Endothelial cell of umbilical vein (primary cell): ENCODE results near the gene CDK19. TPM values are rescaled to one million over a fixed set of nuclear protein-coding genes. Genes with fewer than 3 reads are reported as not detected.

Source experiments
- BruUV-seq: library from RNA; stranded (reverse); fragments of 400-500 nt; replicated peaks from 2 replicates; lab custom pipeline; 2021; lab: Mats Ljungman, UMichigan
- CTCF ChIA-PET: fragments of 300-600, 350-600 bp; sonication (Branson Sonifier 250); formaldehyde crosslinking; loops from one replicate; lab custom pipeline; 2021; ENCODE audit warnings: antibody characterized with exemption, inconsistent platforms; lab: Charles Lee
- POLR2A ChIA-PET: fragments of 300-600, 350-600 bp; sonication (Branson Sonifier 250); formaldehyde crosslinking; loops from one replicate; lab custom pipeline; 2021; ENCODE audit warnings: antibody characterized with exemption, inconsistent platforms; lab: Charles Lee
- DNase-seq: peaks from one replicate; pipeline ENCODE4 v3.0.0-alpha.2; 2011; ENCODE audit warnings: low read depth, low spot score
- FAIRE-seq: peaks from 2 replicates; lab custom pipeline; 2011; peaks lifted over from hg19 to GRCh38; lab: Jason Lieb, UNC
- H2AFZ ChIP-seq: 2 replicates; pipeline ENCODE4 v1.6.0; 2012; ENCODE audit warnings: low read depth, low read length, control low read depth, inconsistent platforms
- H3K27ac ChIP-seq: 2 replicates; pipeline ENCODE4 v1.5.1; 2011; ENCODE audit warnings: low read depth, mild to moderate bottlenecking, control low read depth, low read length, moderate library complexity; ENCODE audit not compliant: insufficient read depth
- H3K27me3 ChIP-seq, 2 experiments: 2 replicates each; pipeline versions ENCODE4 v1.6.0 to v1.6.1; 2011; ENCODE audit warnings: low read length in 2 of 2, mixed read lengths in 1 of 2; ENCODE audit not compliant: control insufficient read depth in 2 of 2, insufficient read depth in 2 of 2
- H3K36me3 ChIP-seq, 2 experiments: 2 replicates in 1 of 2; 3 replicates in 1 of 2; pipeline ENCODE4 v1.5.1; 2011; ENCODE audit warnings: low read length in 2 of 2, mild to moderate bottlenecking in 1 of 2, moderate library complexity in 1 of 2; ENCODE audit not compliant: control insufficient read depth in 2 of 2, insufficient read depth in 2 of 2; ENCODE audit errors: extremely low read depth in 1 of 2
- H3K4me1 ChIP-seq: 3 replicates; pipeline ENCODE4 v1.5.1; 2011; ENCODE audit warnings: mild to moderate bottlenecking, low read length; ENCODE audit not compliant: control insufficient read depth, insufficient read depth; ENCODE audit errors: extremely low read depth
- H3K4me2 ChIP-seq: 2 replicates; pipeline ENCODE4 v1.6.1; 2011; ENCODE audit warnings: low read length, control low read depth, mixed read lengths; ENCODE audit not compliant: insufficient read depth
- H3K4me3 ChIP-seq, 3 experiments: fragments of 200-600 bp in 1 of 3; sonication (generic), shearing (Covaris generic) in 1 of 3; replicated peaks in 1 of 3; 2 replicates each; pipeline ENCODE4 v1.5.1; 2011 to 2016; ENCODE audit warnings: control low read depth in 3 of 3, low read length in 3 of 3, mild to moderate bottlenecking in 2 of 3, inconsistent platforms in 1 of 3, low read depth in 1 of 3, moderate library complexity in 1 of 3; ENCODE audit not compliant: insufficient read depth in 1 of 3
- H3K79me2 ChIP-seq: 2 replicates; pipeline ENCODE4 v1.6.0; 2012; ENCODE audit warnings: low read length, inconsistent platforms; ENCODE audit not compliant: control insufficient read depth, insufficient read depth
- H3K9ac ChIP-seq: replicated peaks from 2 replicates; pipeline ENCODE3; 2011; ENCODE audit warnings: low read length, control low read depth; ENCODE audit not compliant: insufficient read depth; ENCODE audit errors: extremely low read depth
- H3K9me1 ChIP-seq: replicated peaks from 3 replicates; pipeline ENCODE4 v1.6.0; 2011; ENCODE audit warnings: mild to moderate bottlenecking, low read length; ENCODE audit not compliant: control insufficient read depth, insufficient read depth; ENCODE audit errors: extremely low read depth
- H3K9me3 ChIP-seq: replicated peaks from 2 replicates; pipeline ENCODE4 v1.5.1; 2012; ENCODE audit warnings: low read length, inconsistent platforms; ENCODE audit not compliant: control insufficient read depth, insufficient read depth
- H4K20me1 ChIP-seq: replicated peaks from 2 replicates; pipeline ENCODE3; 2011; ENCODE audit warnings: mild to moderate bottlenecking, low read length; ENCODE audit not compliant: control insufficient read depth, insufficient read depth; ENCODE audit errors: extremely low read depth
- EZH2 ChIP-seq: IDR thresholded peaks from 2 replicates; pipeline ENCODE4 v1.6.1; 2012; ENCODE audit warnings: borderline replicate concordance, low read depth, mild to moderate bottlenecking, moderate library complexity, low read length, inconsistent platforms; ENCODE audit not compliant: severe bottlenecking
- FOS ChIP-seq: IDR thresholded peaks from 2 replicates; pipeline ENCODE4 v1.6.1; 2011; ENCODE audit warnings: mild to moderate bottlenecking, low read length, moderate library complexity, borderline replicate concordance; ENCODE audit not compliant: insufficient read depth
- GATA2 ChIP-seq: IDR thresholded peaks from 2 replicates; pipeline ENCODE4 v1.7.0; 2011; ENCODE audit warnings: low read depth, mild to moderate bottlenecking, moderate library complexity, mixed read lengths, low read length; ENCODE audit not compliant: insufficient read length, insufficient read depth
- JUN ChIP-seq: IDR thresholded peaks from 2 replicates; pipeline ENCODE4 v1.6.1; 2011; ENCODE audit warnings: borderline replicate concordance, low read depth; ENCODE audit not compliant: insufficient read length, insufficient read depth
- MYC ChIP-seq: IDR thresholded peaks from one replicate; pipeline ENCODE4 v1.6.1; 2011; ENCODE audit warnings: mild to moderate bottlenecking, low read depth, low read length
- POLR2A ChIP-seq: IDR thresholded peaks from 2 replicates; pipeline ENCODE4 v1.6.1; 2012; ENCODE audit warnings: low read depth, mild to moderate bottlenecking, control low read depth, low read length
- POLR2AphosphoS5 ChIP-seq: IDR thresholded peaks from 2 replicates; pipeline ENCODE4 v1.6.1; 2012; ENCODE audit warnings: low read depth, mild to moderate bottlenecking, control low read depth, low read length, moderate library complexity; ENCODE audit not compliant: insufficient read depth
- dilution Hi-C: fragments of 300-500 bp; cut with MboI; formaldehyde crosslinking; loops from one replicate; pipeline ENCODE4 v1.15.0; 2019; ENCODE audit warnings: low sequenced_read_pairs; ENCODE audit not compliant: extremely low pct_ligation_motif_present
- intact Hi-C: fragments of 100-400 bp; cut with micrococcal nuclease; formaldehyde crosslinking; loops from one replicate; pipeline ENCODE4 v1.10.0; 2022
- polyA plus RNA-seq, 4 experiments: library from polyadenylated mRNA; depleted of rRNA in 3 of 4; stranded (reverse) in 3 of 4; unstranded in 1 of 4; fragments of >200 nt; gene quantifications; 2 replicates each; pipeline versions ENCODE4 v1.2.1 to v1.2.3, GENCODE V29; 2011 to 2012; ENCODE audit warnings: missing spikeins in 1 of 4
- total RNA-seq: library from RNA; stranded (reverse); gene quantifications from 2 replicates; pipeline ENCODE4 v1.2.3, GENCODE V29; 2021
- TF ChIP-seq, protein P1 (sequence below): IDR thresholded peaks from 2 replicates; pipeline ENCODE4 v1.6.1; 2011; ENCODE audit not compliant: insufficient read depth, insufficient read length
- TF ChIP-seq, protein P2 (sequence below), 2 donors: IDR thresholded peaks; 1 replicate in 1 of 2; 2 replicates in 1 of 2; pipeline ENCODE4 v1.5.1; 2011; ENCODE audit warnings: low read length in 2 of 2, mild to moderate bottlenecking in 2 of 2, moderate library complexity in 2 of 2, control low read depth in 1 of 2, inconsistent platforms in 1 of 2, low read depth in 1 of 2; ENCODE audit not compliant: insufficient read depth in 1 of 2; ENCODE audit errors: extremely low read depth in 1 of 2

The CDK19 gene
- total and polyA plus RNA-seq, 2 donors (not counting 3 experiments of a cell fraction or from before 2014, with no cell fraction given) = 4.6 to 12.1 TPM

DNA sequence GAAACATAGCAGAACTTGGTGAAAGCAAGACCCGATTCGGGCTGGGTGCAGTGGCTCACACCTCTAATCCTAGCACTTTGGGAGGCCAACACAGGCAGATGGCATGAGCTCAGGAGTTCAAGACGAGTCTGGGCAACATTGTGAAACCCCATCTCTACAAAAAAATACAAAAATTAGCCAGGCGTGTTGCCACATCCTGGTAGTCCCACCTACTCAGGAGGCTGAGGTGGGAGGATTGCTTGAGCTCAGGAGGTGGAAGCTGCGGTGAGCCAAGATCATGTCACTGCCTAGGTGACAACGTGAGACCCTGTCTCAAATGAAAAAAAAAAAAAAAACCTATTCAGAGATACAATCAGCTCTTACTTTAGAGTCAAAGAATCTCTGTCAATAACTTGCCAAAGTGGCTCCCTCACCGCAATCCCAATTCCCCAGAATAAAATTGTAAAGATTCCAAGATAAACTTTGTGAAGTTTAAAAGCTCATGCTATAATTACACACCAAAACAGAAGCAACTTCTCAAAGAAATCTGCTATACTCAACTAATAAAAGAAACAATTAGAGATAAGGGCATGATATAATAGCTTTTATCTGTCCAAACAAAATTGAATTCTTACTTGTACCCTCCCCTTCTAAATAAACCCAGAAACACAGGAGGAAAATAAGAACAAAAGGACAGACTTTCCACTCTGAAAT, 33.6 kb downstream of the CDK19 start:
- FAIRE-seq (no peak), DNase-seq (no peak)
- TF ChIP-seq POLR2AphosphoS5 (no peak), POLR2A (no peak), FOS (no peak), MYC (no peak)
- TF ChIP-seq, protein P1, sequence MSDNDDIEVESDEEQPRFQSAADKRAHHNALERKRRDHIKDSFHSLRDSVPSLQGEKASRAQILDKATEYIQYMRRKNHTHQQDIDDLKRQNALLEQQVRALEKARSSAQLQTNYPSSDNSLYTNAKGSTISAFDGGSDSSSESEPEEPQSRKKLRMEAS = no peak
- intact Hi-C loops = loop anchor here (5.0 kb wide), 1 partner anchor 719 kb away; no protein-coding TSS in a partner anchor
- no peaks in the 10 kb centered on the region for H4K20me1 ChIP-seq
- H3K27ac ChIP-seq = no peak overlapping the region
- no peaks in the 10 kb centered on the region for H3K36me3 ChIP-seq
- POLR2A ChIA-PET = interaction anchor here (0.6 kb wide), 1 partner anchor 29 kb away, joined by 3 read pairs; no protein-coding TSS in a partner anchor
- no peaks in the 10 kb centered on the region for H3K79me2 ChIP-seq
- H2AFZ ChIP-seq = no peak overlapping the region
- H3K4me1 ChIP-seq = no peaks in the 10 kb centered on the region
- CTCF ChIA-PET = interaction anchor here (0.9 kb wide), 1 partner anchor 14 kb away, joined by 4 read pairs; no protein-coding TSS in a partner anchor
- no peaks in the 10 kb centered on the region for H3K9me1 ChIP-seq
- H3K27me3 ChIP-seq = peaks cover 0 to 2% of the 10 kb centered on the region in 2 experiments
- H3K4me3 ChIP-seq = no peak overlapping the region
- dilution Hi-C loops = no loop called here
- no TSS peak for BruUV-seq
- no peak overlapping the region for H3K9ac ChIP-seq
- no peak overlapping the region for H3K4me2 ChIP-seq
- H3K9me3 ChIP-seq = no peaks in the 10 kb centered on the region

DNA sequence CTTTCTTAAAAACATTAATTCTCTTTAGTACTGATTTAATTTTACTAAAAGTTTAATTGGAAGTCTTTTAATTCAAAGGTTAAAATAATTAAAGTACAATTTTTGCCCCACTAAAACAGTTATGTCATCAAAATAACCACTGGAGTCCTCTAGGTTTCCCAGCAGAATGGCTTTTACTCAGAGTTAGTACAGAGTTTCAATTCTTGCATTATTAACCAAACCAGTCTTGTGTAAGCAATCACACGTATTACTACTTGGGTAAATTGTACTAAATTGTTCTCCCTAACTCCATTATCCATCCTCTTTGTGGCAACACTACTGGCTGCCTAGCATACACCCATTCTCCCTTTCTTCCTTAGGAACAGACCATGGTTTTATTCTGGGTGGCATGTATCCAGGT, 36.9 kb downstream of the CDK19 start:
- peaks cover 0 to 2% of the 10 kb centered on the region in 2 experiments for H3K27me3 ChIP-seq
- CTCF ChIA-PET = no interaction called here
- intact Hi-C loops (no loop called here), dilution Hi-C loops (no loop called here)
- H3K36me3 ChIP-seq = no peaks in the 10 kb centered on the region
- no peak overlapping the region for H3K9ac ChIP-seq
- H3K79me2 ChIP-seq = no peaks in the 10 kb centered on the region
- H3K27ac ChIP-seq = no peak overlapping the region
- DNase-seq (no peak), FAIRE-seq (no peak)
- TF ChIP-seq MYC (no peak), POLR2A (no peak), GATA2 (no peak), FOS (no peak), POLR2AphosphoS5 (no peak), JUN (no peak), EZH2 (no peak)
- TF ChIP-seq, protein P1 = no peak
- TF ChIP-seq, protein P2, sequence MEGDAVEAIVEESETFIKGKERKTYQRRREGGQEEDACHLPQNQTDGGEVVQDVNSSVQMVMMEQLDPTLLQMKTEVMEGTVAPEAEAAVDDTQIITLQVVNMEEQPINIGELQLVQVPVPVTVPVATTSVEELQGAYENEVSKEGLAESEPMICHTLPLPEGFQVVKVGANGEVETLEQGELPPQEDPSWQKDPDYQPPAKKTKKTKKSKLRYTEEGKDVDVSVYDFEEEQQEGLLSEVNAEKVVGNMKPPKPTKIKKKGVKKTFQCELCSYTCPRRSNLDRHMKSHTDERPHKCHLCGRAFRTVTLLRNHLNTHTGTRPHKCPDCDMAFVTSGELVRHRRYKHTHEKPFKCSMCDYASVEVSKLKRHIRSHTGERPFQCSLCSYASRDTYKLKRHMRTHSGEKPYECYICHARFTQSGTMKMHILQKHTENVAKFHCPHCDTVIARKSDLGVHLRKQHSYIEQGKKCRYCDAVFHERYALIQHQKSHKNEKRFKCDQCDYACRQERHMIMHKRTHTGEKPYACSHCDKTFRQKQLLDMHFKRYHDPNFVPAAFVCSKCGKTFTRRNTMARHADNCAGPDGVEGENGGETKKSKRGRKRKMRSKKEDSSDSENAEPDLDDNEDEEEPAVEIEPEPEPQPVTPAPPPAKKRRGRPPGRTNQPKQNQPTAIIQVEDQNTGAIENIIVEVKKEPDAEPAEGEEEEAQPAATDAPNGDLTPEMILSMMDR (IDR thresholded peaks at IDR 0.05; ENCODE audit: extremely low read depth in 1 of 2, insufficient read depth in 1 of 2, low read depth in 1 of 2, low read length in 2 of 2) = no peak
- H3K9me3 ChIP-seq = no peaks in the 10 kb centered on the region
- H3K4me2 ChIP-seq = no peak overlapping the region
- H3K4me3 ChIP-seq = no peak overlapping the region
- no peaks in the 10 kb centered on the region for H3K4me1 ChIP-seq
- no peaks in the 10 kb centered on the region for H4K20me1 ChIP-seq
- H2AFZ ChIP-seq = no peak overlapping the region
- no TSS peak for BruUV-seq
- H3K9me1 ChIP-seq = no peaks in the 10 kb centered on the region
- POLR2A ChIA-PET = no interaction called here
